Activated T-cell treated with anti-CD3 and anti-CD28 coated beads, Interleukin-2, amount 50 U/mL, for 24 hours (primary cell): ENCODE results near the gene KIF26A.

Source experiments
- DNase-seq: peaks from one replicate; pipeline ENCODE4 v3.0.0-alpha.2; 2020
- H3K27ac Mint-ChIP-seq: 2 replicates; pipeline ENCODE4 v1.8.0; 2020; ENCODE audit warnings: mild to moderate bottlenecking, mixed read lengths
- H3K27me3 Mint-ChIP-seq: 2 replicates; pipeline ENCODE4 v1.8.0; 2020; ENCODE audit warnings: mixed read lengths
- H3K36me3 Mint-ChIP-seq: 2 replicates; pipeline ENCODE4 v1.8.0; 2020; ENCODE audit warnings: low read depth, mixed read lengths
- H3K4me1 Mint-ChIP-seq: 2 replicates; pipeline ENCODE4 v1.8.0; 2020; ENCODE audit warnings: low read depth, mixed read lengths
- H3K4me3 Mint-ChIP-seq: 2 replicates; pipeline ENCODE4 v1.8.0; 2020; ENCODE audit warnings: mild to moderate bottlenecking, moderate library complexity, mixed read lengths
- H3K9me3 Mint-ChIP-seq: 2 replicates; pipeline ENCODE4 v1.8.0; 2020; ENCODE audit warnings: mixed read lengths

The KIF26A gene

DNA sequence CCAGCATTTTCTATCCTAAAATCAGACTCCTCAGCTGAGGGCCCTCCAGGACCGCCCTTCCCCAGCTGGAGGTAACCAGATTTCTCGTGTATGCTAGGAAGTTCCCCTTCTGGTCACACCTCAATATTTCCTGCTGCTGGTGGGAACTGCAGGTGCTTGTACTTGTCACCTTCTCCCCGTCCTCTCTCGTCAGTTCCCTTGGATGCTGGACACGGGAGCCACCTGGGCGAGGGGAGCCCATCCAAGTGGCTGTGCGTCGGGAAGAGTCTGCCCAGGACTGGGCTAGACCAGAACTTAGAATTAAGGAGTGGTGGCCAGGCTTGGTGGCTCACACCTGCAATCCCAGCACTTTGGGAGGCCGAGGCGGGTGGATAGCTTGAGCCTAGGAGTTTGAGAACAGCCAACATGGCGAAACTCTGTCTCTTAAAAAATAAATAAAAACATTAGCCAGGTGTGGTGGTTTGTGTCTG lies 23.2 kb upstream of the KIF26A start:
- H3K27me3 Mint-ChIP-seq = peaks cover 42% of the 10 kb centered on the region

DNA sequence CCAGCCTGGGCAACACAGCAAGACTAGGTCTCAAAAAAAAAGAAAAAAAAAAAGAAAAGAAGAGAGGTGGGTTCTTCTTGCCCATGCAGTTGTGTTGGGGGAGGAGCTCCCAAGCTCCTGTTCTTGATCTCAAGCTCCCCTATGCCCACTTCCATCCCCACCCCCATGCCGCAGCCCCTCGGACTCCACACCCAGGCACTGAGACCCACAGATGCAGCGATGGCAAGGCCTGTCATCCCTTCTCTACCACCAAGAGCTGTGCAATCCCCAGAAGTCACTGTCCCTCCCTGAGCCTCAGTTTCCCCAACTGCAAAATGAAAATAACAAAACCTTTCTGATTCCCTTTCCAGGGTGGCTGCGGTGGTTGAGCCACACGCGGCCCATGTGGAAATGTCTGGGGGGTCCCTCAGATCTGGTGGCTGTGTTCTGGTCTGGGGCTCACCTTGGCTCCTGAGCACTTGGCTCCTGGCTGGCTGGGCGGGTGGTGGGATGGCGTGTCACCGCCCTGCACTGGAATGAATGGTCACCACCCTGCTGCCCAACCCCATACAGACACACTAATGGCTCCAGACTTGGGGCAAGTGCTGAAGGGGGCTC lies 22.6 kb upstream of the KIF26A start:
- H3K9me3 Mint-ChIP-seq = no peaks in the 10 kb centered on the region
- H3K27me3 Mint-ChIP-seq = peaks cover 43% of the 10 kb centered on the region

More for the DNA sequence above, 23.2 kb upstream of the KIF26A start:
- DNase-seq = no peak
- H3K4me1 Mint-ChIP-seq = no peaks in the 10 kb centered on the region
- no peaks in the 10 kb centered on the region for H3K9me3 Mint-ChIP-seq
- H3K4me3 Mint-ChIP-seq = no peak overlapping the region
- H3K36me3 Mint-ChIP-seq = no peaks in the 10 kb centered on the region
- no peak overlapping the region for H3K27ac Mint-ChIP-seq

DNA sequence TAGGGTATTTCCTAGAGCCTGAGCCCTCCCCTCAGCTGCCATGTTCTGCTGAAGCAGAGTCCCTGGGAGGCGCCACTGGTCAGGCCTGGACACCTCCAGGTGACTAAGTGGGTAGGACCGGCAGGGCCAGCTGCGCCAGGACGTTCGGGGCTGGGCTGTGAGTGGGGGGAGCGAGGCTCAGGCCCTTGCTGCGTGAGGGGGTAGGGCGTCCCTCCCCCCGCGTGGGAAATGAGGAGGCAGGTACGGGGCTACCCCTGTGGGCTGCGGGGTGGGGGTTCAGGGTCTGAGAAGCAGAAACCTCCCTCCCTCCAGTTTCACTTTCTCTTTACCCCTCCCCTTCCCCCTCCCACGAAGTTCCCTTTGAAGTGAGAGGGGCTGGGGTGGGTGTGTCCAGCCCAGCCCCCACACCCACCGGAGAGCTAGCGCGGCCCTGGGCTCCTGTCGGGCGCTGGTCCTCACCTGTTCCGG lies 22.1 kb upstream of the KIF26A start:
- Mint-ChIP-seq H3K27ac (no peak overlapping the region), H3K36me3 (no peaks in the 10 kb centered on the region), H3K4me1 (no peaks in the 10 kb centered on the region), H3K27me3 (peaks cover 47% of the 10 kb centered on the region), H3K9me3 (no peaks in the 10 kb centered on the region), H3K4me3 (peak overlapping the region; percentile 27)
- no peak for DNase-seq

More for the DNA sequence above, 22.6 kb upstream of the KIF26A start:
- H3K4me1 Mint-ChIP-seq = no peaks in the 10 kb centered on the region
- no peaks in the 10 kb centered on the region for H3K36me3 Mint-ChIP-seq
- H3K27ac Mint-ChIP-seq = no peak overlapping the region
- DNase-seq = no peak
- no peak overlapping the region for H3K4me3 Mint-ChIP-seq

DNA sequence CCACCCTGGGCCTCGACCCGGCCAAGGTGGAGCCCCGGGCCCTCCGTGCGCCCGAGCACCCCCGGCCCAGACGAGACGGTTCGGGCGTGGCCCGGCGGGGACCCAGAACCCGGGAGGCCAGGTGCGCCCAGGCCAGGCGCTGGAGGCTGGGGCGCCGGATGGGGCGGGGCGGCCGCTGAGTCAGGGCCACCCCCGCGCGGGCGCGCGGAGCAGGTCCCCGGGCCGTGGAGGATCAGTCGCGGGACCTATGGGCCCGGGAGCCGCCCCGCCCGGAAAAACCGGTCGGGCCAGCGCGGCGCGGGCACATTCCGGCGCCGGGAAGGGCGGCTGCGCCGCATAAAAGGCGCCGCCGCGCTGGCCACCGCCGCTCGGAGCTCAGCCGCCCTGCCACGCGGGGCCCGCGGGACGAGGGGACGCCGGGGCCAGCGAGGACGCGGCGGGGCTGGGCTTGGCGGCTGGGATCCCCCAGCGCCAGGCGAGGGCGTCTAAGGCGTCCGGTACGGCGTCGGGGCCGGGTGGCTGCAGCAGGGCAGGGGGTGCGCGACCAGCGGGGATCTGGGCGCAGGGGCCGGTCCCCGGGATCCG lies 21.5 kb upstream of the KIF26A start:
- no peak for DNase-seq
- Mint-ChIP-seq H3K27me3 (peaks cover 47% of the 10 kb centered on the region), H3K9me3 (no peaks in the 10 kb centered on the region), H3K4me1 (no peaks in the 10 kb centered on the region), H3K36me3 (no peaks in the 10 kb centered on the region), H3K4me3 (peak overlapping the region; percentile 27), H3K27ac (no peak overlapping the region)

DNA sequence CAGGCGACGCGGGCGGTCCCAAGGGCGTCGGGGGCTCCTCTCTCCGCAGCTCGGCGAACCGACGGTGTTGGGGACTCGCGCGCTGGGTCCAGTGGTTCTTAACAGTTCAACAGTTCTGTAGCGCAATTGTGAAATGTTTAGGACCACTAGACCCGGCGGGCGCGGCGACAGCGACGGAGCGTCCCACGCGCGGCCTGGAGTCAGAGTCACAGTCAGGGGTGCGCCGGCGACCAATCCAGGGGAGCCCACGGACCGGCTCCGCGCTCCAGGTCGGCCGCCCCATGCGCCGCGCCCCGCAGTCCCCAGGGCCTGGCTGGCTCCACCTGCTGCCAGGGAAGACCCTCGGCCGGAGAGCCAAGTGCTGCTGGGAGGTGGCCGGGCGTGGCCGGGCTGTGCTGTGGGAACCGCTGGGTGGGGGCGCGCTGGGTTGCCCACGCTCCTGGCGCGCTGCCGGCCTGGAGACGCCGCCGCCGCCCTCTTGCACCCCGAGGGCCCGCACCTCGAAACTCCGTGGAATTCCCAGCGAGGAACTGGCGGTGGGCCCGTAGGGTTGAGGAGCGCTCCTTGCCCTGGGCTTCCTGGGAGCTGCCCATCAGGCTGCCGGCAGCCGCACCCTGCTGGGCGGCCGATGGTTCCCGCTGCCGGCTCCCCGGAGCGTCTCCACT lies 20.9 kb upstream of the KIF26A start:
- Mint-ChIP-seq H3K4me3 (no peak overlapping the region), H3K9me3 (no peaks in the 10 kb centered on the region), H3K4me1 (no peaks in the 10 kb centered on the region), H3K36me3 (no peaks in the 10 kb centered on the region), H3K27ac (no peak overlapping the region), H3K27me3 (peaks cover 47% of the 10 kb centered on the region)
- no peak for DNase-seq

DNA sequence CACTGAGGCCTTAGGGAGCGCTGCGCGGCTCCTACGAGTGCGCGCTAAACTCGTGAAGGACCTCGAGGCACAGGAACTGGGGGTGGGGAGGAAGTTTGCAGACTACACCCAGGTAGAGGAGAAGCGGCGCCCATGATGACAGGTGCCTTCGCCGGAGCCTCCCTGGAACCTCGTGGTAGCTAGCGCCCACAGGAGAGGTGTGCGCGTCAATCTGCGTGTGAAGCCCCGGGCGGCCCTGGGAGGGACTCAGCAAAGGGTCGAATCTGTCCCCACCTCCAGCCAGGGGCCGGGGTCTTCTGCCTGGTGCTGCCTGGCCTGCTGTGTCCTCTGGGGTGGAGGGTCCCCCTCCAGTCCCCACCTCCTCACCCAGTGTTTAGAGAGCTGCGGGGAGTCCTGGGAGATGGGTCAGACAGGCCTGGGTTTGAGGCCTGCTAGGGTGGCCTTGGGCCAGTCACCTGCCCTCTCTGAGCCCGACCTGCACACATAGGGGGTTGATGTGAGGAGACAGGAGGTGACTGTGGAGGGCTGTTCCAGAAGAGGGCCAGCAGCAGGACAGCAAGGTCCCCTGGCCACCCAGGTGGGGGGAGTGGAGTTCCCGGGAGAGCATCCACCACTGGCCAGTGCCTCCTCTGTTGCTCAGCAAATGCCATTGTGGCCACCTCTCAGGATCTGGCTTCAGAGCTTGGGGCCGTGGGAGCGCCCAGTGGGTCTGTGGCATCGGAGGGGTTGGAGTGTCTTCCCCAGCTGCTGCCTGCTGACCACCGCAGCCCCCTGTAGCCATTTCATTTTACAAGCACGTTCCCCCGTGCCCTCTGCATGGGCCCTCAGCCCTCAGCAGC lies 20.2 kb upstream of the KIF26A start:
- H3K9me3 Mint-ChIP-seq = no peaks in the 10 kb centered on the region
- no peaks in the 10 kb centered on the region for H3K36me3 Mint-ChIP-seq
- no peak overlapping the region for H3K27ac Mint-ChIP-seq
- no peak for DNase-seq
- H3K27me3 Mint-ChIP-seq = peaks cover 49% of the 10 kb centered on the region
- H3K4me1 Mint-ChIP-seq = no peaks in the 10 kb centered on the region
- H3K4me3 Mint-ChIP-seq = no peak overlapping the region

DNA sequence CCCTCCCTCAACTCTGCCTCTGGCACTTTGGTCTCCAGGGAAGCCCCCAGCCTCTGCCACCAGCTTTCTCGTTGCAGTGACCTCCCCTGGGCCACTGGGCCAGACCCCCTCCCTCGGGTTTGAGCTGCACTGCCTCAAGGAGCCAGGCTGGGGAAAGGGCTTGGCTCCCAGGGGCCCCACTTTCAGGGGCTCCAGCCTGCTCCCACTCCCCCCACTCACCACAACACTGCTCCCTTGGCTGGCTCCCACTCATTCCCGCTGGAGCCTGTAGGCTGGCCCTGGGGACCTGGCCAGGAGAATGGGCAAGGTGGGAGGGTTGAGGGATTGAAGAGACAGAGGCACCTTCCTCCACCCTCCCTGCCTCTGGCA lies 19.3 kb upstream of the KIF26A start:
- H3K4me3 Mint-ChIP-seq = no peak overlapping the region
- DNase-seq = no peak
- H3K4me1 Mint-ChIP-seq = no peaks in the 10 kb centered on the region
- peaks cover 5% of the 10 kb centered on the region for H3K9me3 Mint-ChIP-seq
- H3K36me3 Mint-ChIP-seq = no peaks in the 10 kb centered on the region
- H3K27me3 Mint-ChIP-seq = peaks cover 53% of the 10 kb centered on the region
- H3K27ac Mint-ChIP-seq = no peak overlapping the region

DNA sequence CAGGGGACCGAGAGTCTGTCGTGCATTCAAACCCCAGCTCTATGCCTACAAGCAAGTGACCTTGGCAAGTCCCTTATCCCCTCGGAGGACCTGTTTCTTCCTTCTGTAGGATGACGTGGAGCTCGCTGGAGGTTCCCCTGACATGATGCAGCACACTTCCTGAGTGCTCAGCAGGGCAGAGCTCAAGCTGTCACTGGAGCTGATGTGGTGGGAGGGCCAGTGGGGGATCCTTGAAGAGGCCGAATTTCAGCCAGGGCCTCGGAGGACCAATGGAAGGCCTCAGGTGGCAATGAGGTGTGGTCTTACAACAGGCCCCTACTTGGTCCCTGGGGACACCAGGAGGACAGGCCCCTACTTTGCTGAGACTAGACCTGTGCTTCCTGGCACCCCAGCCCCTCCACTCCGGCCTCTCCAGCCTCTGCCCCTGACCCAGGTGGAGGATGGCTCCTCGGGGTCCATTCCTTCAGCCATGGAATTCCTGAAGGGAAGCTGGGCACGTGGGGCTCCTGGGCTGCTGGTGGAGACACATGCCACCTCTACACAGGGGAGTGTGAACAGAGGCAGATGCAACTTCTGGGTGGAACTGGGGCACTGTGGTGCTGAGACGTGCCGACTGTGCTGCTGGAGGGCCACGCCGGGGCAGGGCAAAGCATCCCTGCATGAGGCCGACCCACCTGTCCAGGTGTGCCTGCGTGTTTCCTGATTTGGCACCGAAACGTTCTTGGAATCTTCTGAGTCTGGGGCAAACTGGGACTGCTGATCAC lies 18.7 kb upstream of the KIF26A start:
- peaks cover 6% of the 10 kb centered on the region for H3K9me3 Mint-ChIP-seq
- no peaks in the 10 kb centered on the region for H3K4me1 Mint-ChIP-seq
- H3K27ac Mint-ChIP-seq = no peak overlapping the region
- H3K36me3 Mint-ChIP-seq = no peaks in the 10 kb centered on the region
- peaks cover 50% of the 10 kb centered on the region for H3K27me3 Mint-ChIP-seq
- no peak overlapping the region for H3K4me3 Mint-ChIP-seq
- DNase-seq = no peak

DNA sequence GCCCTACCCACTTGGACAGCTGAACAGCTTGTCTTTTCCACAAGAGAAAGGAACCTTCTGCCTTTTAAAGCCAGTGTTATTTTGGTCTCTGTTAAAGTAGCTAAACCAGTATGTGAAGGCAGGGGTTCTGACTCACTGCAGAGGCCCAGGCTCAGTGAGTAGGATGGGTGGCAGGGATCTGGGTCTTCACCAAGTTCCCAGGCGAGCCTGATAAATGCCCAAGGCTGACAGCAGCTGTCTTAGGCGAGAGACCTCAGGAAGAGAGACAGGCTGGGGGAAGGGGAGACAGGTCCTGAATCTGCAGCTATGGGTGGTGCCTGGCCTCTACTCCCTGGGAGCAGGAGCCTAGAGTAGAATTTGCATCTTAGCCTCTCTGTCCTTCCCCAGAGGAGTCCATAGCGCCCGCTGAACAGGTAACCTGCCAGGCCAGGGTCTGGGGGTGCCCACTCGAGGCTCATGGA lies 18.1 kb upstream of the KIF26A start:
- Mint-ChIP-seq H3K36me3 (no peaks in the 10 kb centered on the region), H3K4me1 (no peaks in the 10 kb centered on the region), H3K27me3 (peaks cover 50% of the 10 kb centered on the region), H3K9me3 (peaks cover 11% of the 10 kb centered on the region), H3K4me3 (no peak overlapping the region), H3K27ac (no peak overlapping the region)
- no peak for DNase-seq

DNA sequence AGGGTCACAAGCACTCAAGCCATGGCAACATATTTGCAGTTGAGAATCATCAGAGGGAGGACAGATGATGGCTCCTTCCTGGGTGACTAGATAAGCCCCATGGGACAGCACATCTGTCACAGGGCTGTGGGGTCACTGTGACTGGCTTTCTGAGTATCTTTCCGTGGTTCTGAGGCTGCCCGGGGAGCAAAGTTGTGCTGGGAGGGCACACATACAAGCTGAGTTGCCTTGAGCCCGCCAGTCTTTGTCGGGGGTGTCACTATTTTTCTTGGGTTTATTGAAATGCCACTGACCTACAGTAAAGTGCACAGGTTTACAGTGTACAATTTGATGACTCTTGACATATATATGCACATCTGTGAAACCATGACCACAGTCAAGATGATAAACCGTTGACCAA lies 17.2 kb upstream of the KIF26A start:
- Mint-ChIP-seq H3K9me3 (peaks cover 14% of the 10 kb centered on the region), H3K4me3 (no peak overlapping the region), H3K36me3 (no peaks in the 10 kb centered on the region), H3K4me1 (no peaks in the 10 kb centered on the region), H3K27me3 (peaks cover 43% of the 10 kb centered on the region), H3K27ac (no peak overlapping the region)
- no peak for DNase-seq

DNA sequence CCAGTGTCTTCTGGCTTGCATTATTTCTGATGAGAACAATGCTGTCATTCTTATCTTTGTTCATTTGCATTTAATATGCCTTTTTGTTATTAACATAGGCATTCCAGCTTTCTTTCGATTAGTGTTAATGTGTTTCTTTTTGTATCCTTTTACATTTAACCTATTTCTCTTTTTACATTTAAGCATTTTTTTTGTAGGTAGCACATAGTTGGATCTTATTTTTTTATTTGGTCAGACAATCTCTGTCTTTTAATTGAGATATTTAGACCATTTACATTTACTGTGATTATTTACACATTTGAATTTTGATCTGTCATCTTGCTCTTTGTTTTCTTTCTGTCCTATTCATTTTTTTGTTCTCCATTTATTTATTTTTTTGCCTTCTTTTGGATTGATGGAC lies 14.5 kb upstream of the KIF26A start:
- Mint-ChIP-seq H3K27me3 (peaks cover 45% of the 10 kb centered on the region), H3K27ac (no peak overlapping the region), H3K9me3 (peaks cover 24% of the 10 kb centered on the region), H3K4me3 (no peak overlapping the region), H3K4me1 (no peaks in the 10 kb centered on the region), H3K36me3 (no peaks in the 10 kb centered on the region)
- DNase-seq = no peak

DNA sequence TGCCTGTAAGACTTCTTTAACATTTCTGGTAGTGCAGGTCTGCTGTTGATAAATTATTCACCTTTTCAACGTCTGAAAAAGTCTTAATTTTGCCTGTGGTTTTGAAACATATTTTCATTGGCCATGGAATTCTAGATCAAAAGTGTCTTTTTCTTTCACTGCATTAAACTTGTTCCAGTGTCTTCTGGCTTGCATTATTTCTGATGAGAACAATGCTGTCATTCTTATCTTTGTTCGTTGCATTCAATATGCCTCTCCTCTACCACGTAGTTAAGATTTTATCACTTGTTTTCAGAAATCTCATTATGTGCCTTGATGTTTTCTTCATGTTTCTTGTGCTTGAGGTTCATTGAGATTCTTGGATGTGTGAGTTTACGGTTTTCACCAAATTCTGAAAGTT lies 13.4 kb upstream of the KIF26A start:
- H3K27ac Mint-ChIP-seq = no peak overlapping the region
- no peak for DNase-seq

DNA sequence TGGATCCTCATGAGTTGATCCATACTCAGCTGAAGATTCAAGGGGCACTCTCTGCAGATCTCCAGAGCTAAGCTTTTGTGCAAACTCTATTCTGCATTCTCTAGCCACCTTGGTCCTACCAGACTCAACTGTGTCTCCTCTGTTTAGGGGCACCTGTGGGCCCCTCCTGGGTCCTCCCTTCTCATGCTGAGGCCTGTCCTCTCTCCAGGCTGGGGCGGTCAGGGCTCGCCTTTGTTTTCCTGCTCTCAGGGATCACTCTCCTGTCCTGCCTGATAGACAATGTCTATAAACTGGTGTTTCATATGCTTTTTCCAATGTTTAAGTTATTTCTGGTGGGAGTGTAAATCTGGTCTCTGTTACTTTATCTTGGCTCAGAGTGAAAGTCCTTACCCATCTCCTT lies 11.6 kb upstream of the KIF26A start:
- DNase-seq = no peak
- Mint-ChIP-seq H3K9me3 (peaks cover 36% of the 10 kb centered on the region), H3K4me1 (no peaks in the 10 kb centered on the region), H3K27me3 (peaks cover 50% of the 10 kb centered on the region), H3K27ac (no peak overlapping the region), H3K36me3 (peaks cover 2% of the 10 kb centered on the region), H3K4me3 (no peak overlapping the region)

More for the DNA sequence above, 13.4 kb upstream of the KIF26A start:
- H3K4me1 Mint-ChIP-seq = no peaks in the 10 kb centered on the region
- no peak overlapping the region for H3K4me3 Mint-ChIP-seq
- H3K36me3 Mint-ChIP-seq = peaks cover 2% of the 10 kb centered on the region
- peaks cover 33% of the 10 kb centered on the region for H3K9me3 Mint-ChIP-seq
- H3K27me3 Mint-ChIP-seq = peaks cover 43% of the 10 kb centered on the region

DNA sequence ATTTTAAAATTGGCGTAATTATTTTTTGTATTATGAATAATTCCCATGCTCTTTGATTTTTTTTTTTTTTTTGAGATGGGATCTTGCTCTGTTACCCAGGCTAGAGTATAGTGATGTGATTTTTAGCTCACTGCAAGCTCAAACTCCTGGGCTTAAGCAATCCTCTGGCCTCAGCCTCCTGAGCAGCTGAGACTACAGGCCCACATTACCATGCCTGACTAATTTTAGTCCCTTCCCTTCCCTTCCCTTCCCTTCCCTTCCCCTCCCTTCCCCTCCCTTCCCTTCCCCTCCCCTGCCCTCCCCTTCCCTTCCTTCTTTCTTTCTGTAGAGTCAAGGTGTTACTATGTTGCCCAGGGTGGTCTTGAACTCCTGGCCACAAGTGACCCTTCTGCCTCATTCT lies 9.4 kb upstream of the KIF26A start:
- Mint-ChIP-seq H3K27ac (no peak overlapping the region), H3K4me3 (no peak overlapping the region), H3K27me3 (peaks cover 62% of the 10 kb centered on the region), H3K9me3 (peaks cover 33% of the 10 kb centered on the region), H3K36me3 (peaks cover 2% of the 10 kb centered on the region), H3K4me1 (no peaks in the 10 kb centered on the region)
- no peak for DNase-seq
